ENCODE measurements around the gene ZBTB14. TPM values are rescaled to one million over a fixed set of nuclear protein-coding genes. Genes with fewer than 3 reads are reported as not detected.

Gene ZBTB14
- total RNA-seq, 2 donors from 2014 or later = 14.7 to 15.9 TPM

DNA sequence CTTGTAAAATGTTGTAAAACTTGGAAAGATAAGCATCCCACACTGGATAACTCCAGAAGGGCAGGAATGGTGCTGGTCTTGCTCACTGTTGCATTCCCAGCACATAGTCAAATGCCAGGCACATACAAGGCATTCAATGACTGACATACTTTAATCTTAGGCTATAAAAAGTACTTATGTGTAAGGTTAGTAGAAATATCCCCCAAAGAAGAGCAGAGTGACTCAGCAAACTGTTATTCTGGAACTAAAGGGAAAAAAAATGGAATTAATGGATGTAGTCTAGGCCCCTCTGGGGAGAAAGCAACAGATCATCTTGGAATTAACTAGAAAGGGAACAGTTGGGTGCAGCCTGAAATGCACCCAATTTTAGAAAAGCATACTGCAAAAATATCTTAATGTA lies 9.0 kb downstream of the ZBTB14 start:
- H3K27me3 Mint-ChIP-seq (ENCODE audit: insufficient read depth) = no peaks in the 10 kb centered on the region
- Histone ChIP-seq H3K27ac (ENCODE audit: low read depth, low read length) (no peak overlapping the region), H3K9ac (ENCODE audit: extremely low read depth, low read length, poor library complexity, severe bottlenecking) (no peak overlapping the region), H3K4me3 (ENCODE audit: low read length) (no peak overlapping the region), H3K27me3 (ENCODE audit: control insufficient read depth, insufficient read depth, low read length, poor library complexity, severe bottlenecking) (no peaks in the 10 kb centered on the region), H3K9me3 (ENCODE audit: control insufficient read depth, low read length) (no peaks in the 10 kb centered on the region), H3K4me1 (ENCODE audit: control insufficient read depth, insufficient read depth, low read length) (peaks cover 11% of the 10 kb centered on the region), H3K36me3 (ENCODE audit: control insufficient read depth, insufficient read depth, low read length) (peaks cover 18% of the 10 kb centered on the region)
- TF ChIP-seq, protein P1, sequence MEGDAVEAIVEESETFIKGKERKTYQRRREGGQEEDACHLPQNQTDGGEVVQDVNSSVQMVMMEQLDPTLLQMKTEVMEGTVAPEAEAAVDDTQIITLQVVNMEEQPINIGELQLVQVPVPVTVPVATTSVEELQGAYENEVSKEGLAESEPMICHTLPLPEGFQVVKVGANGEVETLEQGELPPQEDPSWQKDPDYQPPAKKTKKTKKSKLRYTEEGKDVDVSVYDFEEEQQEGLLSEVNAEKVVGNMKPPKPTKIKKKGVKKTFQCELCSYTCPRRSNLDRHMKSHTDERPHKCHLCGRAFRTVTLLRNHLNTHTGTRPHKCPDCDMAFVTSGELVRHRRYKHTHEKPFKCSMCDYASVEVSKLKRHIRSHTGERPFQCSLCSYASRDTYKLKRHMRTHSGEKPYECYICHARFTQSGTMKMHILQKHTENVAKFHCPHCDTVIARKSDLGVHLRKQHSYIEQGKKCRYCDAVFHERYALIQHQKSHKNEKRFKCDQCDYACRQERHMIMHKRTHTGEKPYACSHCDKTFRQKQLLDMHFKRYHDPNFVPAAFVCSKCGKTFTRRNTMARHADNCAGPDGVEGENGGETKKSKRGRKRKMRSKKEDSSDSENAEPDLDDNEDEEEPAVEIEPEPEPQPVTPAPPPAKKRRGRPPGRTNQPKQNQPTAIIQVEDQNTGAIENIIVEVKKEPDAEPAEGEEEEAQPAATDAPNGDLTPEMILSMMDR (conservative IDR thresholded peaks at IDR 0.05) = no peak
- DNase-seq = no peak
- peaks cover 22% of the 10 kb centered on the region for H3K4me1 Mint-ChIP-seq
- no peak overlapping the region for H3K4me3 Mint-ChIP-seq
- H3K9me3 Mint-ChIP-seq = peaks cover 2% of the 10 kb centered on the region
- H3K27ac Mint-ChIP-seq = no peak overlapping the region
- H3K36me3 Mint-ChIP-seq (ENCODE audit: low read depth) = peaks cover 15% of the 10 kb centered on the region

DNA sequence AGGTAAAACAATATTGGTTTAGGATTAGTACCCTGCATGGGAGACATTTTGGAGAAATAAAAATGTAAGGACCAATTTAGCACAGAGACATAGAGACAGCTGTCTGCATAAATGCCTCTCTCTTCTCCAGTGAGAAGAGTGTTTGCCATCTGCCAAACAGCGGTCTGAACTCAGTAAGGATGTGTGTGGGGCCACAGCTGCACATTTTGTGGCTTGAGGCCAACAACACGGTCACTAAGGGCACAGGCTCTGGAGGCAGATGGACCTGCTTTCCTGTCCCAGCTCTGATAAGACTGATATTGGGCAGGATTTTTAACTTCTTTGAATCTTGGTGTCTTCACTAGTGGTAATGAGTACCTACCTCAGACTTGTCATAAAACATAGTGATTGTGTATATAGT lies 10.2 kb downstream of the ZBTB14 start:
- TF ChIP-seq, protein P1 (conservative IDR thresholded peaks at IDR 0.05) = no peak
- Histone ChIP-seq H3K27ac (ENCODE audit: low read depth, low read length) (no peak overlapping the region), H3K4me1 (ENCODE audit: control insufficient read depth, insufficient read depth, low read length) (peaks cover 11% of the 10 kb centered on the region), H3K9ac (ENCODE audit: extremely low read depth, low read length, poor library complexity, severe bottlenecking) (no peak overlapping the region), H3K9me3 (ENCODE audit: control insufficient read depth, low read length) (no peaks in the 10 kb centered on the region), H3K36me3 (ENCODE audit: control insufficient read depth, insufficient read depth, low read length) (peaks cover 6% of the 10 kb centered on the region), H3K27me3 (ENCODE audit: control insufficient read depth, insufficient read depth, low read length, poor library complexity, severe bottlenecking) (no peaks in the 10 kb centered on the region), H3K4me3 (ENCODE audit: low read length) (no peak overlapping the region)
- Mint-ChIP-seq H3K36me3 (ENCODE audit: low read depth) (peaks cover 5% of the 10 kb centered on the region), H3K27me3 (ENCODE audit: insufficient read depth) (no peaks in the 10 kb centered on the region), H3K4me1 (peaks cover 22% of the 10 kb centered on the region), H3K4me3 (no peak overlapping the region), H3K9me3 (peaks cover 8% of the 10 kb centered on the region), H3K27ac (no peak overlapping the region)
- WGBS, 2 experiments (ENCODE audit: insufficient coverage in 1 of 2, insufficient read length in 1 of 2) = 89 to 90% methylated on average over 2 of the region's 2 CpGs
- DNase-seq = no peak

DNA sequence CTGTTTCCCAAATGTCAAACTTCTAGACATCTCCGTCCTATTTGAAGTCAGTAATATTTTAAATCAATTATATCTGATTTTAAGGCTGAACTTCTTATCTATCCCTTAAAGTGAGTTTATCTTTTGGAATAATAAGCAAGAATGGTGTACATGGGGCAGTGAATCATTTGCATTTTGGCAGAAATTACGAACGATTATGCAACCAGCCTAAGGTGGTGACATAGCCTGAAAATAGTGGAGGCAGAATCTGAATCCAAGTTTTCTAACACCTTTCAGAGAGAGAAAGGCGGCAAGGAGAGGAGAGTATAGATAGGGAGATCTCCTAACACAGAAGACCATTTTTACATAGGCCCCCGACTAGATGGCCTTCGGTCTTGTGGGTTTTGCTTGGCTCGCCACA lies 10.7 kb downstream of the ZBTB14 start:
- Histone ChIP-seq H3K9me3 (ENCODE audit: control insufficient read depth, low read length) (peaks cover 4% of the 10 kb centered on the region), H3K4me1 (ENCODE audit: control insufficient read depth, insufficient read depth, low read length) (peaks cover 8% of the 10 kb centered on the region), H3K9ac (ENCODE audit: extremely low read depth, low read length, poor library complexity, severe bottlenecking) (no peak overlapping the region), H3K27ac (ENCODE audit: low read depth, low read length) (no peak overlapping the region), H3K27me3 (ENCODE audit: control insufficient read depth, insufficient read depth, low read length, poor library complexity, severe bottlenecking) (no peaks in the 10 kb centered on the region), H3K36me3 (ENCODE audit: control insufficient read depth, insufficient read depth, low read length) (peaks cover 1% of the 10 kb centered on the region), H3K4me3 (ENCODE audit: low read length) (no peak overlapping the region)
- no peaks in the 10 kb centered on the region for H3K27me3 Mint-ChIP-seq (ENCODE audit: insufficient read depth)
- peaks cover 22% of the 10 kb centered on the region for H3K4me1 Mint-ChIP-seq
- peaks cover 12% of the 10 kb centered on the region for H3K9me3 Mint-ChIP-seq
- H3K27ac Mint-ChIP-seq = no peak overlapping the region
- 78 to 90% methylated on average over 3 to 7 of the region's 7 CpGs for WGBS, 2 experiments (ENCODE audit: insufficient coverage in 1 of 2, insufficient read length in 1 of 2)
- H3K36me3 Mint-ChIP-seq (ENCODE audit: low read depth) = no peaks in the 10 kb centered on the region
- no peak for DNase-seq
- TF ChIP-seq, protein P1 (conservative IDR thresholded peaks at IDR 0.05) = no peak
- H3K4me3 Mint-ChIP-seq = no peak overlapping the region
